IPS-15b (cell line): Measurements from ENCODE around the gene SNTG2.
"Not testable (repeated sequence)": the region's sequence is repeated elsewhere in the genome, so short reads cannot be mapped to it uniquely, and the experiment has no call there.

Experiments
- H3K27me3 ChIP-seq: one replicate; pipeline ENCODE4 v1.6.1; 2013; ENCODE audit warnings: low read length; ENCODE audit not compliant: control insufficient read depth, insufficient read depth
- H3K36me3 ChIP-seq: one replicate; pipeline ENCODE4 v1.6.1; 2013; ENCODE audit warnings: low read length; ENCODE audit not compliant: control insufficient read depth, insufficient read depth
- H3K4me1 ChIP-seq: one replicate; pipeline ENCODE4 v1.6.1; 2013; ENCODE audit warnings: mild to moderate bottlenecking, low read length; ENCODE audit not compliant: control insufficient read depth, insufficient read depth
- H3K4me3 ChIP-seq: one replicate; pipeline ENCODE4 v1.5.1; 2013; ENCODE audit warnings: low read depth, low read length
- H3K9ac ChIP-seq: one replicate; pipeline ENCODE4 v1.6.1; 2013; ENCODE audit warnings: low read depth, mild to moderate bottlenecking, low read length
- H3K9me3 ChIP-seq: one replicate; pipeline ENCODE4 v1.6.1; 2013; ENCODE audit warnings: mild to moderate bottlenecking, low read length; ENCODE audit not compliant: control insufficient read depth, insufficient read depth

The SNTG2 gene

GRCh38 chr2:1091895-1092585 is 141.4 kb downstream of the SNTG2 start:
- Histone ChIP-seq H3K4me3 (no peak overlapping the region), H3K36me3 (no peaks in the 10 kb centered on the region), H3K4me1 (no peaks in the 10 kb centered on the region), H3K9ac (no peak overlapping the region), H3K27me3 (no peaks in the 10 kb centered on the region), H3K9me3 (no peaks in the 10 kb centered on the region)

GRCh38 chr2:1093668-1094067 is 143.0 kb downstream of the SNTG2 start:
- not testable (repeated sequence) for H3K9ac ChIP-seq, H3K4me3 ChIP-seq, H3K27me3 ChIP-seq, H3K4me1 ChIP-seq, H3K9me3 ChIP-seq, H3K36me3 ChIP-seq

DNA sequence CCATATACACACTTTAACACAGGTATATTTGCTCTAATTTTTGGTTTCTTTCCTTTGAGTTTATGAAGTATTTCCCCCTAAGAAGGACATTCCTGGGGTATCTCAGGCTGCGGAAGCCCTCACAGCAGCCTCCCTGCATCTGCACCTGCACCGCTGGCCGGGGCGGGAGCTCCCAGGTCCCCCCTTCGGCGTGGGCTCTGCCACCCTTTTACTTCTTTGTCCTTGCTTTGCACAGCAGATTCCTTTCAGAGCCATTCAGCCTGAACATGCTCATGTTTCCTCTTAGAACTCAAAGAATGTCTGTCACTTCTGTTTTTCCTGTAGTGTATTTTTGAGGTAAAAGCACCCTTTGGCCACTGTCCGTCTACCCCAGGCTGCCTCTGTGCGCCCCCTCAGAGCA is 146.5 kb downstream of the SNTG2 start:
- Histone ChIP-seq H3K9me3 (no peaks in the 10 kb centered on the region), H3K9ac (no peak overlapping the region), H3K27me3 (no peaks in the 10 kb centered on the region), H3K36me3 (peaks cover 6% of the 10 kb centered on the region), H3K4me1 (no peaks in the 10 kb centered on the region), H3K4me3 (no peak overlapping the region)

DNA sequence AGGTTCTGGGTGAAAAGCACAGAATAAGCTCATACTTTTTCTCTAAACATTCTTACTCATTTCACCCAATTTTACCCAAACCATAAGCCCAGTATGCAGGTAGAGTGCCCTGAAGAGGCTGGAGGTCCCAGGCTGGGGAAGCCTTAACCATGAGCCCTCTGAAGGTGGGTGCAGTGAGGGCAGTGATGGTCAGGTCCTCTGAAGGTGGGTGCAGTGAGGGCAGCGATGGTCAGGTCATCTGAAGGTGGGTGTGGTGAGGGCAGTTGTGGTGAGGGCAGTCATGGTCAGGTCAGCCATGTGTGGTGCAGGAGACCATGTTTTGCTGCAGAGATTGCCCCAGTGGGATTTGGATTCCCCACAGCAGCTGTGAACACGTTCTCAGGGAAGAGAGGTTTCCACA is 148.8 kb downstream of the SNTG2 start:
- H3K9me3 ChIP-seq, result no peaks in the 10 kb centered on the region
- H3K9ac ChIP-seq, result no peak overlapping the region
- H3K36me3 ChIP-seq, result peaks cover 10% of the 10 kb centered on the region
- H3K4me1 ChIP-seq, result no peaks in the 10 kb centered on the region
- H3K4me3 ChIP-seq, result no peak overlapping the region
- H3K27me3 ChIP-seq, result no peaks in the 10 kb centered on the region

GRCh38 chr2:1101011-1101782 is 150.5 kb downstream of the SNTG2 start:
- Histone ChIP-seq H3K27me3 (no peaks in the 10 kb centered on the region), H3K9ac (no peak overlapping the region), H3K36me3 (peaks cover 10% of the 10 kb centered on the region)

DNA sequence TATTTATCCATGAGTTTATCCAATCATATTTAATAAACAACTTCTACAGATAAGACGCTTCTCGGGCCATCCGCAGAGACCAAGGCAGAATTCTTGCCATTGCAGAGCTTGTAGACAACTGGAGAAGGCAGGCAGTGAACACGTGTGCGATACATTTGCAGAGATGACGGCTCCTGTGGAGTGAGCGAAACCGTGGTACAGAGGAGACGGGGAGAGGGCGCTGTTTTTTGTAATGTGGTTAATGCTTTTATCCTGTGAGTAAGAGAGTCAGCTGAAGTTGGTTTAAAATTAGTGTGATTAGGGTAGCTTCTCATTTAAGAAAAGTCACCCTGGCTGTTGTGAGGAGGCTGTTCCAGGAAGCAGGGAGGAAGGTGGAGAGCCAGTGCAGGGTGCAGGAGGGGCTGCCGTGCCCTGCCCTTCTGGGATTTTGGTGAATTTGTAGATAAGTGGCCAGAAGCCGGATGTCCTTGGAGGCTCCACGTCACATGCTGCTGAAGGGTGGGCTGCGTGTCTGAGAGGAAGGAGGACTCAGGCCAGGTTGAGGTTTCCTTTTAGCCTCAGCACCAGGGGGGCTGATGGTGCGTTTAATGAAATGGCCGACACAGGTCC is 151.4 kb downstream of the SNTG2 start:
- Histone ChIP-seq H3K4me1 (no peaks in the 10 kb centered on the region), H3K9ac (no peak overlapping the region), H3K36me3 (peaks cover 10% of the 10 kb centered on the region), H3K27me3 (no peaks in the 10 kb centered on the region), H3K4me3 (no peak overlapping the region), H3K9me3 (no peaks in the 10 kb centered on the region)

More at GRCh38 chr2:1101011-1101782, 150.5 kb downstream of the SNTG2 start:
- no peaks in the 10 kb centered on the region for H3K4me1 ChIP-seq
- no peaks in the 10 kb centered on the region for H3K9me3 ChIP-seq
- no peak overlapping the region for H3K4me3 ChIP-seq

DNA sequence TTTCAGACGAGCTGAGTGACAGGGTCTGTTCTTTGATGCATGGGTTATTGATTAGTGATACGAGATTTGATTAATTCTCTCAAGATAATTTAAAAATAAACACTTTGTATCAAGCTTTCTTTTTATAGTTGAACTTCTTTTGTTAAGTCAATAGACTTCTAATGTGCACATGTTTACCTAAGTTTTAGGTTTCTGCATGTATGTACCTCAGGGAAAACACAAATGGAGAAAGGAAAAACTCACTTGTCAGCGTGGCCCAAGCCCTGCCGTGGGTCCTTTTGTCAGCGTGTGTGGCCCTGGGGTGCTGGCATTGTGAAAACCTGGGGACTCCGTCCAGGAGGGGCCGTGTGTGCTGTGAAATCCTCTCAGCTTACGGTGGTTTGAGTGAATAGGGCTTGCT is 153.7 kb downstream of the SNTG2 start:
- Histone ChIP-seq H3K9me3 (no peaks in the 10 kb centered on the region), H3K4me1 (no peaks in the 10 kb centered on the region), H3K4me3 (no peak overlapping the region), H3K27me3 (no peaks in the 10 kb centered on the region), H3K36me3 (peaks cover 4% of the 10 kb centered on the region), H3K9ac (no peak overlapping the region)

- H3K27me3 ChIP-seq, H3K36me3 ChIP-seq, H3K4me1 ChIP-seq, H3K9me3 ChIP-seq, H3K9ac ChIP-seq, H3K4me3 ChIP-seq: not testable (repeated sequence)
Observed at GRCh38 chr2:1106344-1106743, 155.7 kb downstream of the SNTG2 start.

GRCh38 chr2:1115843-1116539 is 165.3 kb downstream of the SNTG2 start:
- Histone ChIP-seq H3K9me3 (peaks cover 3% of the 10 kb centered on the region), H3K4me3 (no peak overlapping the region), H3K36me3 (no peaks in the 10 kb centered on the region), H3K9ac (no peak overlapping the region), H3K27me3 (no peaks in the 10 kb centered on the region), H3K4me1 (no peaks in the 10 kb centered on the region)

GRCh38 chr2:1117569-1117968 is 166.9 kb downstream of the SNTG2 start:
- no peak overlapping the region for H3K9ac ChIP-seq
- peaks cover 3% of the 10 kb centered on the region for H3K9me3 ChIP-seq
- H3K27me3 ChIP-seq, result no peaks in the 10 kb centered on the region
- H3K4me3 ChIP-seq, result no peak overlapping the region
- no peaks in the 10 kb centered on the region for H3K4me1 ChIP-seq
- H3K36me3 ChIP-seq, result no peaks in the 10 kb centered on the region

GRCh38 chr2:1125217-1125616 is 174.6 kb downstream of the SNTG2 start:
- H3K27me3 ChIP-seq, result no peaks in the 10 kb centered on the region
- H3K4me1 ChIP-seq, result no peaks in the 10 kb centered on the region

More at GRCh38 chr2:1125217-1125616, 174.6 kb downstream of the SNTG2 start:
- Histone ChIP-seq H3K9ac (no peak overlapping the region), H3K9me3 (no peaks in the 10 kb centered on the region), H3K4me3 (no peak overlapping the region), H3K36me3 (no peaks in the 10 kb centered on the region)
